Epithelial cell of proximal tubule (primary cell): Measurements from ENCODE around the gene SLC5A12. TPM values are rescaled to one million over a fixed set of nuclear protein-coding genes. Genes with fewer than 3 reads are reported as not detected.

Source experiments
- DNase-seq: peaks from one replicate; pipeline ENCODE4 v3.0.0-alpha.2; 2011; ENCODE audit warnings: low read depth
- H3K4me3 ChIP-seq: 2 replicates; pipeline ENCODE4 v1.5.1; 2011; ENCODE audit warnings: low read depth, mild to moderate bottlenecking, low read length
- total RNA-seq: library from RNA; depleted of rRNA; stranded (reverse); fragments of >200 nt; gene quantifications from 2 replicates; pipeline ENCODE4 v1.2.3, GENCODE V29; 2015
- TF ChIP-seq, protein P1 (sequence below): conservative IDR thresholded peaks from 2 replicates; pipeline ENCODE4 v1.5.1; 2012; ENCODE audit warnings: low read depth, mild to moderate bottlenecking, low read length

SLC5A12 gene
- total RNA-seq, 1 donor from 2014 or later, result not detected

DNA sequence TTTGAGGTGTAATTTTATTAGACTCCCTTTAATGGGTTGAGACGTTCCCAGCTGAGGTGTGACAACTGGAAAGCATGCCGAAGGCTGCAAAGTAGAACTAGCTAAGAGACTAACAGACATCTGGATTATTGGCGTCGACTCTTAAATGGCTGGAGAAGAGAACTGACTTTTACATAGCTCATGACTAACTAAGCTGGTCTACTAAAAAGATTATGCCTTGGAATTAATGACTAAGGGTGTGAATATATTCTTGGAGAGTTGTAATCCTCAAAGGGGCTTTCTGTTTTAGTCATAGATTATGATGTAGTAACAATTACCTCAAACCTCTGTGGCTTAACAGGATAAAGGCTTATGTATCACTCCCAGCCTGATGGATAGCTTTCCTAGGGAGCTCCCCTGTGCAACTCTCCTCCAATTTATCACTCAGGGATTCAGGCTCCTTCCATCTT, 39.5 kb upstream of the SLC5A12 start:
- no peak for DNase-seq
- no peak overlapping the region for H3K4me3 ChIP-seq
- TF ChIP-seq, protein P1, sequence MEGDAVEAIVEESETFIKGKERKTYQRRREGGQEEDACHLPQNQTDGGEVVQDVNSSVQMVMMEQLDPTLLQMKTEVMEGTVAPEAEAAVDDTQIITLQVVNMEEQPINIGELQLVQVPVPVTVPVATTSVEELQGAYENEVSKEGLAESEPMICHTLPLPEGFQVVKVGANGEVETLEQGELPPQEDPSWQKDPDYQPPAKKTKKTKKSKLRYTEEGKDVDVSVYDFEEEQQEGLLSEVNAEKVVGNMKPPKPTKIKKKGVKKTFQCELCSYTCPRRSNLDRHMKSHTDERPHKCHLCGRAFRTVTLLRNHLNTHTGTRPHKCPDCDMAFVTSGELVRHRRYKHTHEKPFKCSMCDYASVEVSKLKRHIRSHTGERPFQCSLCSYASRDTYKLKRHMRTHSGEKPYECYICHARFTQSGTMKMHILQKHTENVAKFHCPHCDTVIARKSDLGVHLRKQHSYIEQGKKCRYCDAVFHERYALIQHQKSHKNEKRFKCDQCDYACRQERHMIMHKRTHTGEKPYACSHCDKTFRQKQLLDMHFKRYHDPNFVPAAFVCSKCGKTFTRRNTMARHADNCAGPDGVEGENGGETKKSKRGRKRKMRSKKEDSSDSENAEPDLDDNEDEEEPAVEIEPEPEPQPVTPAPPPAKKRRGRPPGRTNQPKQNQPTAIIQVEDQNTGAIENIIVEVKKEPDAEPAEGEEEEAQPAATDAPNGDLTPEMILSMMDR, result no peak

- TF ChIP-seq, protein P1, result no peak
- no peak overlapping the region for H3K4me3 ChIP-seq
- no peak for DNase-seq
Observed at GRCh38 chr11:26757995-26758394, 36.1 kb upstream of the SLC5A12 start.

DNA sequence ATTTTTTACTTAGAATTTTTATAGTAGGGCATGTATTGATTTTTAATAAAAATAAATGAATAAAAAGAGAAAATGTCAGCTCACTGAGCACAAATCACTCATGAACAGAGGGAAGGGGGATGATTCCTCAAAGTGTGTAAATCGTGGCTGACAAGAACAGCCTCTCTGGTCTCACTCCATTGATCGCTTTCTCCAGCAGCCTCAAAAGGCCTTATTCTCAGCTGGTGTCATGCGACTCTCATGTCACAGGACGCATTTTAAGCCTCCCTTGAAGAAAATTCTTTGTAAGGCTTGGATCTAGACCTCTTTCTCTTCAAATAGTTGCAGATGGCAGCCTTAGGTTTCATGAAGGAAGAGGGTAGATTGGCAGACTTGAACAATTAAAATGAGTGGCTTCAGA, 33.9 kb upstream of the SLC5A12 start:
- no peak for DNase-seq
- TF ChIP-seq, protein P1, result no peak
- H3K4me3 ChIP-seq, result no peak overlapping the region

DNA sequence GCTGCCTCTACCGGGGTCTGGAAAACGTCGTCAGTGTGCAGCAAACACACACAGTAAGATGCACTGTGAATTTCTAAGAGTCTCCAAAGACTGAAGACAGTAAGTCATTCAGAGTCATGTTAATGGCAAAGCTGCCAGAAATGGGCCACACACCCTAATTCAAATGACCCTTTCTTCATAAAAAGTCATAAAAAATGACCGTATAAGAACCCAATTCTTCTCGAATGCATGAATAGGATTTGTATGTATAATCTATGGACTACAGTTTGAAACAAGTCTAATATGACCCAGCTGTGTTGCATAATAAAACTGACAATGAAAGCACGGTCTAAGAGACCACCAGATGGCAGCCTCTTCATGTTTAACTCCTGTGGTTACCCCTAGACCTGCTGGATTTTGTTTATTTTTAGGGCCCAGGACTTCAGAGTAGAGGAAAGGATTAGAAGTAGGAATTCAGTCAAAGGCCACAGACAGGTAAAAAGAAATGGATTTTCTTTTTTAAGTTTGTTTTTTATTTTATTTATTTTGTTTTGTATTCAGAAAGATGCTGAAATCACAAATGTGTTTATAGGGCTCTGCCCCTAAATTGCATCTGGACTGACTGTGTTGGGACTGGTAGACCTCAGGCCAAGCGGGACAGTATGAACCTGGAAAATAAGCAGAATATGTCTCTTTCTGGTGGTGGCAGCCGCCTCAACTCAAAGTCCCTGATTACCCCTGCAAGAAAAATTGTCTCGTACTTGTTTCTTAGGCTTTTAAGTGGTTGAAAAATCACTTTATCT, 32.1 kb upstream of the SLC5A12 start:
- TF ChIP-seq, protein P1, result peak; percentile 86
- DNase-seq, result no peak
- no peak overlapping the region for H3K4me3 ChIP-seq

- DNase-seq, result no peak
- TF ChIP-seq, protein P1, result no peak
- no peak overlapping the region for H3K4me3 ChIP-seq
Observed at GRCh38 chr11:26749927-26750326, 28.1 kb upstream of the SLC5A12 start.

GRCh38 chr11:26743622-26744021, 21.8 kb upstream of the SLC5A12 start:
- no peak for DNase-seq
- no peak overlapping the region for H3K4me3 ChIP-seq
- TF ChIP-seq, protein P1, result no peak

DNA sequence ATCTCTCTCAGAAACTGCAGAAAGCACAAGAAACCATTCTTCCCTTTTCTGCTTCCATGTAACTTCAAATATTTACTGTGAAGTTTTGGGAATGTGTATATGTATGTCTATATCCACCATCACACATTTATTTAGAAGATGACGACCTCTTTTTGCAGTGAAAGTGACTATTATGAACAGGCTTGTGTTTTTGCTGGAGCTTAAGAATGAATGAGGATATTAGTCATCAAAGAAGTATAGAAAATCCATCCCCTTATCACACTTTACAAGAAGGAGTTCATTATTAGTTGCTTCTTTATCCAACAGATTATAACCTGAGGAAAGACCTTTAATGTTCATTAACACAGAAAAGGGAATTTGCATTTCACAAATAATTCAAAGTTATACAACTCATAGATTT, 21.1 kb upstream of the SLC5A12 start:
- no peak overlapping the region for H3K4me3 ChIP-seq
- TF ChIP-seq, protein P1, result no peak
- DNase-seq, result no peak
